SU-DHL-6 (cell line): ENCODE data around the gene ACTR8.

Source experiments
- H2AFZ ChIP-seq: fragments of 200-600 bp; sonication (generic); 2 replicates; pipeline ENCODE4 v1.6.1; 2014; ENCODE audit warnings: low read depth, mild to moderate bottlenecking, moderate library complexity, mixed read lengths, antibody characterized with exemption, low read length; ENCODE audit not compliant: severe bottlenecking
- H3F3A ChIP-seq: fragments of 200-600 bp; shearing (Covaris generic); 2 replicates; pipeline ENCODE4 v1.6.0; 2016; ENCODE audit warnings: antibody characterized with exemption, mild to moderate bottlenecking; ENCODE audit not compliant: insufficient read depth
- H3K27ac ChIP-seq: fragments of 200-600 bp; sonication (generic); 2 replicates; pipeline ENCODE4 v1.5.1; 2016; ENCODE audit warnings: low read depth, mild to moderate bottlenecking, low read length, moderate library complexity, mixed read lengths
- H3K27me3 ChIP-seq: fragments of 200-600 bp; sonication (generic), shearing (Covaris generic); 2 replicates; pipeline ENCODE4 v1.6.0; 2014; ENCODE audit warnings: mild to moderate bottlenecking, low read length
- H3K36me3 ChIP-seq: fragments of 200-600 bp; sonication (generic); 2 replicates; pipeline ENCODE4 v1.6.1; 2014; ENCODE audit warnings: mild to moderate bottlenecking, low read length, mixed read lengths
- H3K4me2 ChIP-seq: fragments of 300-600, 200-600 bp; shearing (Covaris generic), sonication (generic); 2 replicates; pipeline ENCODE4 v1.6.0; 2014; ENCODE audit warnings: low read length, low read depth, mild to moderate bottlenecking; ENCODE audit not compliant: poor library complexity, severe bottlenecking
- H3K4me3 ChIP-seq: fragments of 200-600 bp; sonication (generic); 2 replicates; pipeline ENCODE4 v1.5.1; 2014; ENCODE audit warnings: antibody characterized with exemption, low read length, mild to moderate bottlenecking, mixed read lengths; ENCODE audit not compliant: insufficient read depth, poor library complexity, severe bottlenecking
- H3K79me2 ChIP-seq: fragments of 200-600 bp; sonication (generic); 2 replicates; pipeline ENCODE4 v1.6.1; 2014; ENCODE audit warnings: mild to moderate bottlenecking, low read length, moderate library complexity; ENCODE audit not compliant: insufficient read depth
- H3K9ac ChIP-seq: fragments of 200-600 bp; sonication (generic); 2 replicates; pipeline ENCODE4 v1.7.0; 2014; ENCODE audit warnings: mild to moderate bottlenecking, low read length
- H3K9me2 ChIP-seq: fragments of 200-600 bp; sonication (generic); replicated peaks from 2 replicates; pipeline ENCODE4 v1.6.1; 2014; ENCODE audit warnings: low read length; ENCODE audit not compliant: insufficient read depth
- H3K9me3 ChIP-seq: fragments of 200-600 bp; sonication (generic); 2 replicates; pipeline ENCODE4 v1.6.1; 2014; ENCODE audit warnings: low read length, mixed read lengths; ENCODE audit not compliant: insufficient read depth
- H4K20me1 ChIP-seq: fragments of 200-600 bp; sonication (generic); 2 replicates; pipeline ENCODE4 v1.6.1; 2014; ENCODE audit warnings: low read depth, mild to moderate bottlenecking, antibody characterized with exemption, low read length, moderate library complexity, mixed read lengths
- EZH2phosphoT487 ChIP-seq: fragments of 200-600 bp; sonication (generic), shearing (Covaris generic); conservative IDR thresholded peaks from 2 replicates; pipeline ENCODE4 v1.6.1; 2018; ENCODE audit warnings: mild to moderate bottlenecking, antibody characterized with exemption, low read length, moderate library complexity, mixed read lengths
- TF ChIP-seq, protein P1 (sequence below): fragments of 200-600 bp; sonication (generic); IDR thresholded peaks from one replicate; pipeline ENCODE4 v1.5.1; 2017; ENCODE audit warnings: antibody characterized with exemption, mild to moderate bottlenecking, low read length, moderate library complexity; ENCODE audit not compliant: insufficient read depth, poor library complexity, severe bottlenecking

ACTR8 gene

DNA sequence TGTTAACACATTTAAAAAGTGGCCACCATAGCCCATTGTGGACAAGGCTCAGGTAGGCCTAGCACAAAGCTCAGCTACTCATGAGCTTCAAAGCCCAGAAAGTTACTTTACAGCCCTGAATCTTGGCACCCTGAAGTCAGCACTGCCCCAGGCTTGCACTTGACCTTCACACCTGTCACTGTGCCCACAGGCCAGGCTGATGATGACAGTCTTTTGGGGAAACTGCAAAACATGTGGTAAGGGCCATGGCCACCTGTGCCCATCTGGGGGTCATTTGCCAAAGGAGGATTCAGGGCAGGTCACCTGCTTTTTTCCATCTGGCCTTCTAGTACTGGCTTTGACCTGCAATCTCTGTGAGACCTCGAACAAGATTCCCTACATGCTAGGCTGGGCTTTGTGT, 46.7 kb downstream of the ACTR8 start:
- peaks cover 13% of the 10 kb centered on the region; the same call in 1 of the 2 replicates for H3K36me3 ChIP-seq
- H3K27ac ChIP-seq = no peak overlapping the region
- no peaks in the 10 kb centered on the region for H4K20me1 ChIP-seq
- H3K79me2 ChIP-seq = peaks cover 10% of the 10 kb centered on the region; the same call in 1 of the 2 replicates
- H3K27me3 ChIP-seq = no peaks in the 10 kb centered on the region
- no peaks in the 10 kb centered on the region for H3K9me3 ChIP-seq
- TF ChIP-seq, protein P1, sequence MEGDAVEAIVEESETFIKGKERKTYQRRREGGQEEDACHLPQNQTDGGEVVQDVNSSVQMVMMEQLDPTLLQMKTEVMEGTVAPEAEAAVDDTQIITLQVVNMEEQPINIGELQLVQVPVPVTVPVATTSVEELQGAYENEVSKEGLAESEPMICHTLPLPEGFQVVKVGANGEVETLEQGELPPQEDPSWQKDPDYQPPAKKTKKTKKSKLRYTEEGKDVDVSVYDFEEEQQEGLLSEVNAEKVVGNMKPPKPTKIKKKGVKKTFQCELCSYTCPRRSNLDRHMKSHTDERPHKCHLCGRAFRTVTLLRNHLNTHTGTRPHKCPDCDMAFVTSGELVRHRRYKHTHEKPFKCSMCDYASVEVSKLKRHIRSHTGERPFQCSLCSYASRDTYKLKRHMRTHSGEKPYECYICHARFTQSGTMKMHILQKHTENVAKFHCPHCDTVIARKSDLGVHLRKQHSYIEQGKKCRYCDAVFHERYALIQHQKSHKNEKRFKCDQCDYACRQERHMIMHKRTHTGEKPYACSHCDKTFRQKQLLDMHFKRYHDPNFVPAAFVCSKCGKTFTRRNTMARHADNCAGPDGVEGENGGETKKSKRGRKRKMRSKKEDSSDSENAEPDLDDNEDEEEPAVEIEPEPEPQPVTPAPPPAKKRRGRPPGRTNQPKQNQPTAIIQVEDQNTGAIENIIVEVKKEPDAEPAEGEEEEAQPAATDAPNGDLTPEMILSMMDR = no peak
- no peak for TF ChIP-seq EZH2phosphoT487
- no peak overlapping the region for H3K9ac ChIP-seq
- H2AFZ ChIP-seq = no peak overlapping the region
- H3K4me3 ChIP-seq = no peak overlapping the region
- no peak overlapping the region for H3K4me2 ChIP-seq
- no peaks in the 10 kb centered on the region for H3F3A ChIP-seq
- no peaks in the 10 kb centered on the region for H3K9me2 ChIP-seq

- no peak overlapping the region for H3K4me3 ChIP-seq
- H4K20me1 ChIP-seq = no peaks in the 10 kb centered on the region
- peaks cover 9% of the 10 kb centered on the region; the same call in 1 of the 2 replicates for H3K79me2 ChIP-seq
- H3K9me3 ChIP-seq = no peaks in the 10 kb centered on the region
- H3K9ac ChIP-seq = no peak overlapping the region
- H3K9me2 ChIP-seq = no peaks in the 10 kb centered on the region
- H3F3A ChIP-seq = no peaks in the 10 kb centered on the region
- H3K36me3 ChIP-seq = peaks cover 9% of the 10 kb centered on the region; the same call in 1 of the 2 replicates
- TF ChIP-seq, protein P1 = no peak
- no peak for TF ChIP-seq EZH2phosphoT487
- no peak overlapping the region for H2AFZ ChIP-seq
- H3K27me3 ChIP-seq = no peaks in the 10 kb centered on the region
- H3K4me2 ChIP-seq = no peak overlapping the region
- H3K27ac ChIP-seq = no peak overlapping the region
These were observed 47.4 kb downstream of the ACTR8 start for GRCh38 chr3:53834429-53835095.

DNA sequence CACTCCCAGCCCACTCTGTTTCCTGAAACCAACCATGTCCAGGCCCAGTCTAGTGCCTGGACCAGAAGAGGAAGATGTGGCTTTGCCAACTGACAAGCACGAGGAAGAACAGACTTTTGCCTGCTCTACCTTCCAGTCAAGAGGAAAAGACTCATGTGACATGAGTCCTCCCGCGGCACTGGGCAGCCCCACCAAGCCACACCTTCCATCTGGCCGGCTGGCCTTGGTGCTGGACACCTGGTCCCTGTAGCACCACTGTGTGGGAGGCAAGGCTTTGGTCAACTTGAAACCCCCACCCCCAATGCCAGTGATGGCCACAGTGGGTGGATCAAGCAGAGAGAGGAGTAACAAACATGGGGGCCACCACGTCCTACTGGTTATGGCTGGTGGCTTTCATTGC, 48.3 kb downstream of the ACTR8 start:
- H3K27ac ChIP-seq = no peak overlapping the region
- no peak overlapping the region for H3K4me2 ChIP-seq
- no peak overlapping the region for H3K9ac ChIP-seq
- H3K79me2 ChIP-seq = peaks cover 12% of the 10 kb centered on the region; the same call in 1 of the 2 replicates
- no peak overlapping the region for H3K4me3 ChIP-seq
- H3K27me3 ChIP-seq = no peaks in the 10 kb centered on the region
- no peak overlapping the region for H2AFZ ChIP-seq
- peaks cover 8% of the 10 kb centered on the region; the same call in 1 of the 2 replicates for H3K36me3 ChIP-seq
- TF ChIP-seq, protein P1 = no peak
- TF ChIP-seq EZH2phosphoT487 = no peak
- no peaks in the 10 kb centered on the region for H3F3A ChIP-seq
- H3K9me3 ChIP-seq = no peaks in the 10 kb centered on the region
- H4K20me1 ChIP-seq = no peaks in the 10 kb centered on the region
- no peaks in the 10 kb centered on the region for H3K9me2 ChIP-seq
